GM23248 (cell line): ENCODE results near the gene CDKAL1.

Source experiments
- EZH2 ChIP-seq: fragments of 200-600 bp; sonication (generic); IDR thresholded peaks from 2 replicates; pipeline ENCODE4 v1.6.1; 2018; ENCODE audit warnings: antibody characterized with exemption, mild to moderate bottlenecking; ENCODE audit not compliant: insufficient read depth, poor library complexity, severe bottlenecking
- EZH2phosphoT487 ChIP-seq: fragments of 200-600 bp; sonication (generic); IDR thresholded peaks from 2 replicates; pipeline ENCODE4 v1.6.1; 2018; ENCODE audit warnings: antibody characterized with exemption, moderate library complexity, mild to moderate bottlenecking, low read depth; ENCODE audit not compliant: insufficient read depth

DNA sequence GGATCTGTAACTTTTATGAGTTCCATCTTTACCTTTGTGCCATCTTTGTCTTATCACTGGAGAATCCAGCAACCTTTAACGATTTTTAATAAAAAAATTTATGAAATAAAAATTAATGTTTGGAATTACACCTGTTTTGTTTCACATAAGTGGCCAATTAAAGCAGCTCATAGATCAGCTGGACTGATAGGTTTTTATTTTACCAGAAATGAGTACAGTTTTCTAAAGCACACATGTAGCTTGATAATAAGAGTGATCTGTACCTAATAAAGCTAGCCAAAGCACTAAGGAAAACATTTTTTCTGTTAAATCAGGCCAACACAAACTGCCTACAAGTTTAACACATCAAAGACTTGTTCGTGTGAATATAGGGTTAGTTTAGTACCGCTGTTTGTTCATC lies 500.1 kb downstream of the CDKAL1 start:
- TF ChIP-seq EZH2 (no peak), EZH2phosphoT487 (no peak)
